Progenitor cell of endocrine pancreas (in vitro differentiated cells): ENCODE measurements around the gene RAMP2. TPM values are rescaled to one million over a fixed set of nuclear protein-coding genes. Genes with fewer than 3 reads are reported as not detected.

Source experiments
- DNase-seq: peaks from one replicate; pipeline ENCODE4 v3.0.0; 2021; ENCODE audit warnings: low spot score; ENCODE audit not compliant: unreplicated experiment
- H3K27ac Mint-ChIP-seq: 2 replicates; pipeline ENCODE4 v1.8.0; 2021; ENCODE audit warnings: mild to moderate bottlenecking, moderate library complexity, mixed read lengths
- H3K27me3 Mint-ChIP-seq: 2 replicates; pipeline ENCODE4 v1.8.0; 2021; ENCODE audit warnings: mixed read lengths
- H3K36me3 Mint-ChIP-seq: 2 replicates; pipeline ENCODE4 v1.8.0; 2022; ENCODE audit warnings: mixed read lengths; ENCODE audit not compliant: insufficient read depth
- H3K4me1 Mint-ChIP-seq: 2 replicates; pipeline ENCODE4 v1.8.0; 2021; ENCODE audit warnings: low read depth, mixed read lengths
- H3K4me3 Mint-ChIP-seq: 2 replicates; pipeline ENCODE4 v1.8.0; 2021; ENCODE audit warnings: low read depth, mild to moderate bottlenecking, moderate library complexity, mixed read lengths
- H3K9me3 Mint-ChIP-seq: 2 replicates; pipeline ENCODE4 v1.8.0; 2021; ENCODE audit warnings: low read depth, mixed read lengths
- CTCF ChIP-seq: fragments of 200-600 bp; sonication (generic); IDR thresholded peaks from one replicate; pipeline ENCODE4 v1.5.0; 2021; ENCODE audit warnings: antibody characterized with exemption, mild to moderate bottlenecking; ENCODE audit not compliant: unreplicated experiment
- total RNA-seq: library from RNA; stranded (reverse); gene quantifications from 2 replicates; pipeline ENCODE4 v1.2.1, GENCODE V29; 2021

The RAMP2 gene
- total RNA-seq, 1 donor from 2014 or later = 4.4 TPM

DNA sequence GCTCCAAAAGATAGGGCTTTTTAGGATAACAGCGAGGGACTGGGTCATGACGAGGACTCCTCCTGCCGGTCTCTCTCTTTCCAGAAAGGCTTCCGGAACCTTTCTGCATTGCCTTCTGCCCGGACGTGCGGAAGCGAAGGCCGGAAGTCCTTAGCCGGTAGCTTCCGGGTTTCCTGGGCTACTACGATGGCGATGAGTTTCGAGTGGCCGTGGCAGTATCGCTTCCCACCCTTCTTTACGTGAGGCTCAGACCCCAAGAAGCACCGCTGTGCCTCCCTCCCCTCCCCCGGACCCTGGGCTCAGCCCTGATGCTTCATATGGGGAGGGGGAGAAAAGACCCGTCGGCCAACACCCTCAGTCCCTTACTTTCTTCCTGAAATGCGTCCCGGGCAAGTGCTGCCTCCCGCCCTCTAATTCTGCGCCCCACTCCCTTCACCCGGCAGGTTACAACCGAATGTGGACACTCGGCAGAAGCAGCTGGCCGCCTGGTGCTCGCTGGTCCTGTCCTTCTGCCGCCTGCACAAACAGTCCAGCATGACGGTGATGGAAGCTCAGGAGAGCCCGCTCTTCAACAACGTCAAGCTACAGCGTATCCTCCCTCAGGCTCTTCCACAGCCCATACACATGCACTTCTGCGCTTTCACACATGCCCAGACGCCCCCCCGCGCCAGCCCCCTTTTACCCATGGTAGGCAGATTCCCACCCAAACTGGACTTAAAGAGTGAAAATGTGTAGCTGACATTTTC, 12.4 kb downstream of the RAMP2 start, which contains the start of gene VPS25:
Gene VPS25, plus strand, starts transcription at position 160 of the 746 bp plus-strand sequence. Its CDS starts 27 bp downstream, at position 187.
- TF ChIP-seq CTCF = peak; percentile 11
- no peak for DNase-seq
- Mint-ChIP-seq H3K27me3 (peaks cover under 1% of the 10 kb centered on the region), H3K4me1 (peaks cover 21% of the 10 kb centered on the region), H3K9me3 (no peaks in the 10 kb centered on the region), H3K27ac (peak within 1 kb of the TSS; percentile 97), H3K36me3 (peaks cover 9% of the 10 kb centered on the region), H3K4me3 (peak within 1 kb of the TSS; percentile 100)

DNA sequence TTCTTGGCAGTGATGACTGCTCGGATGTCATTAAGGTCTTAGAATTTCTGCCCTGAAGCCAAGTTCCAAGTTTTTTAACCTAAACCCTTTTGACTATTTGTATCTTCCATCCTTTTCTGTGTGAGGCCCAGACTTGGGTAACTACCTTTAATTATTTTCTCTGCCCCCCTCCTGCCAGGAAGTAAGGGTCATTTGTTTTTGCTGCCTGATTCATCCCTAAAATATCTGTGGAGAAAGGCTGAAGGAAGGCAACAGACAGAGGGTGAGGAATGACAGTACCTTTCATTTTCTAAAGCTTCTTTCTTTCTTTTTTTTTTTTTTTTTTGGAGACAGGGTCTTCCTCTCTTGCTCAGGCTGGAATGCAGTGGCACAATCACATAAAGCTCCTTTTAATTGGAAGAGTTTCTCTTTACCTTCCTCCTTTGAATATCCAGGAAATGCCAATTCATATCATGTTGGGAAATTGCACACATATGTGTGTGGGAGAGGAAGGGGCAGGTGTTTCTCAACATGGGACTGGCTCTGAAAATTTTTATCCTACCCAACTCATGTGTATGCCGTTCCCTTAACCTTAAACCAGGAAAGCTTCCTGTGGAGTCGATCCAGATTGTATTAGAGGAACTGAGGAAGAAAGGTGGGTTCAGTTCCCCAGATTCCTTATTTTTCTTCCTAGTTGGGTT, 13.2 kb downstream of the RAMP2 start:
- Mint-ChIP-seq H3K36me3 (peaks cover 9% of the 10 kb centered on the region), H3K9me3 (no peaks in the 10 kb centered on the region)
- no peak for TF ChIP-seq CTCF

DNA sequence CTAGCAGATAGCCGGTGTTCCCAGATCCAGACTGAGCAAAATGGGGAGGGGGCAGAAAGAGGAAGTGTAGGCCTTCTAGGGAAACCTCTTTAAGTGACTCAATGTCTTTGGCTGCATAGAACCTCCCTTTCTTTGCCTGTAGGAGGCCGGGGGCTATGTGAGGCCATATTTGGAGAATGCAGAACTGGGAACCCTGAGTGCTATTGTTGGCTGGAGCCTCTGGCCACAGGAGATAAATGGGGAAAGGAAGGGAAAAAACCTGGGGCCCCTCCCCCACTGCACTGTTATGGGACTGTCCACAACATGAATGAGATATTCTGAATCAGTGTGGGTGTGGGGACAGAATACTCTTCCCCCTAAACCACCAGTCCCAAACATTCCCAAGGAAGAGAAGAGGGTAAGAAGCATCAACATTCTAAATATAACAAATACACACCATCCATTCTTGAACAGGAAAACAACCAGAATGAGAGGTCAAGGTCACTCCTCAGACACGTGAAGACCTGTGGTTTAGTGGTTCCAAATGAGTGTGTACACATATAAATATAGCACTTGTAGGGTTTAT, 14.6 kb downstream of the RAMP2 start:
- Mint-ChIP-seq H3K36me3 (peaks cover 11% of the 10 kb centered on the region), H3K27ac (no peak overlapping the region), H3K27me3 (no peaks in the 10 kb centered on the region), H3K4me3 (peak overlapping the region; percentile 100), H3K9me3 (no peaks in the 10 kb centered on the region), H3K4me1 (peaks cover 30% of the 10 kb centered on the region)
- no peak for TF ChIP-seq CTCF
- DNase-seq = no peak

More for the DNA sequence above, 13.2 kb downstream of the RAMP2 start:
- Mint-ChIP-seq H3K27me3 (no peaks in the 10 kb centered on the region), H3K4me3 (peak overlapping the region; percentile 100), H3K27ac (peak overlapping the region; percentile 97), H3K4me1 (peaks cover 21% of the 10 kb centered on the region)
- no peak for DNase-seq

DNA sequence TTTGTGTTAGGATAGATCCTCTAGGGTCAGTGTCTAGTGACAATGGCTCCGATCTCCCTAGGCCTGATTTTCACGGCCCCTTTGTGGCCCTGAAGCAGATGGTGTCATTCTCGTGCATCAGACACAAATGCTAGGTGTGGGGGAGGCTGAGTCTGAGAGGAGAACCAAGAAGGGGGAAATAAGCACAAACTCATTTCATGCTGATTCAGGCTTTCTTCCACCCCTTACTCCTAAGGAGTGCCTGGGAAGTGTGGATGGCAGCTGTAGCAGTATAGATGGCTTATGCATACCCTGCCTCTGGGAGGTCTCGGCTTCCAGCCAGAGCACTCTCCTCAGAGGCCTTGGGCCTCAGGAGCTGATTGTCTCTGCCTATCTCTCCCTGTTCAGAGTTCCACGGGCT, 17.5 kb downstream of the RAMP2 start:
- H3K4me1 Mint-ChIP-seq = peaks cover 18% of the 10 kb centered on the region
- DNase-seq = no peak
- H3K27ac Mint-ChIP-seq = no peak overlapping the region
- H3K27me3 Mint-ChIP-seq = peaks cover 21% of the 10 kb centered on the region
- peaks cover 11% of the 10 kb centered on the region for H3K36me3 Mint-ChIP-seq
- no peak overlapping the region for H3K4me3 Mint-ChIP-seq
- no peaks in the 10 kb centered on the region for H3K9me3 Mint-ChIP-seq
- TF ChIP-seq CTCF = no peak

DNA sequence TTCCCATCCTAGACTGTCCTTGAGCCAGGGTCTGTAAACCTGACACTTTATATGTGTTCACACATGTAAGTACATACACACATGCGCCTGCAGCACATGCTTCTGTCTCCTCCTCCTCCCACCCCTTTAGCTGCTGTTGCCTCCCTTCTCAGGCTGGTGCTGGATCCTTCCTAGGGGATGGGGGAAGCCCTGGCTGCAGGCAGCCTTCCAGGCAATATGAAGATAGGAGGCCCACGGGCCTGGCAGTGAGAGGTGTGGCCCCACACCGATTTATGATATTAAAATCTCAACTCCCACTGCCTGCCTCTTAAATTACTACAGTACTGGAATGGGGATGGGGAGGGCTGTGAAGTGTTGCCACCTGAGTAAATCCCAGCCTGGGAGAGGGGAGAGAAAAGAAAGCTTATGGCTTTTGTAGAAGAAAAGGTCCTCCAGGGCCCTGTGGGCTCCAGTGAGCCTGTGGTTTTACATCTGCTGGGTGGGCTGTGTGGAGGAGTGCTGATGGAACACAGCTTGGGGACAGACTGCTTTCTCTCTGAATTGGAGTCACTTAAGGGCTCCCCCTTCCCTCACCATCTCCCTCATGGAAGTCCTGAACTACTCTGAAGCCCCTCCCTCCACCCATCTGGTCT, 18.4 kb downstream of the RAMP2 start:
- Mint-ChIP-seq H3K27ac (peak overlapping the region; percentile 59), H3K36me3 (peaks cover 11% of the 10 kb centered on the region), H3K9me3 (no peaks in the 10 kb centered on the region), H3K27me3 (peaks cover 24% of the 10 kb centered on the region), H3K4me1 (peaks cover 14% of the 10 kb centered on the region), H3K4me3 (peak overlapping the region; percentile 61)
- TF ChIP-seq CTCF = no peak
- DNase-seq = no peak
